IMR-90 (cell line): ENCODE measurements around the gene DCAF17. TPM values are rescaled to one million over a fixed set of nuclear protein-coding genes. Genes with fewer than 3 reads are reported as not detected.

Experiments used
- ATAC-seq: fragments of 200-7000 bp; cut with Tn5 transposase; 2 replicates; pipeline ENCODE4 v1.9.1; 2020; ENCODE audit warnings: low read depth, mild to moderate bottlenecking, moderate library complexity
- BruUV-seq: library from RNA; stranded (reverse); fragments of 400-500 nt; replicated peaks from 2 replicates; lab custom pipeline; 2021; lab: Mats Ljungman, UMichigan
- CTCF ChIA-PET: fragments of 300-600 bp; formaldehyde crosslinking; extraction: SDS; loops from one replicate; lab custom pipeline; 2021; ENCODE audit warnings: antibody characterized with exemption; lab: Yijun Ruan, JAX
- POLR2A ChIA-PET: fragments of 300-600 bp; sonication (Branson Sonifier 250); formaldehyde crosslinking; loops from one replicate; lab custom pipeline; 2022; ENCODE audit warnings: antibody characterized with exemption; ENCODE audit not compliant: unreplicated experiment; lab: Charles Lee
- DNase-seq: peaks from one replicate; pipeline ENCODE4 v3.0.0; 2013
- H2AFZ ChIP-seq: replicated peaks from 2 replicates; pipeline ENCODE3; 2013; ENCODE audit warnings: low read length, mild to moderate bottlenecking; ENCODE audit not compliant: poor library complexity
- H2AK5ac ChIP-seq: 2 replicates; pipeline ENCODE4 v1.6.1; 2013; ENCODE audit warnings: low read depth, low read length, inconsistent platforms
- H2AK9ac ChIP-seq: replicated peaks from 2 replicates; pipeline ENCODE3; 2013; ENCODE audit warnings: mild to moderate bottlenecking, low read depth, low read length, moderate library complexity; ENCODE audit not compliant: poor library complexity
- H2BK120ac ChIP-seq: 2 replicates; pipeline ENCODE4 v1.6.1; 2013; ENCODE audit warnings: low read depth, low read length, inconsistent platforms
- H2BK15ac ChIP-seq: 3 replicates; pipeline ENCODE4 v1.6.1; 2013; ENCODE audit warnings: low read depth, low read length, inconsistent platforms
- H2BK20ac ChIP-seq: 2 replicates; pipeline ENCODE4 v1.6.1; 2013; ENCODE audit warnings: low read depth, mild to moderate bottlenecking, inconsistent platforms, low read length, moderate library complexity
- H2BK5ac ChIP-seq: 2 replicates; pipeline ENCODE4 v1.6.1; 2013; ENCODE audit warnings: mild to moderate bottlenecking, low read depth, low read length, inconsistent platforms; ENCODE audit not compliant: poor library complexity, severe bottlenecking
- H3K14ac ChIP-seq: replicated peaks from 2 replicates; pipeline ENCODE4 v1.6.1; 2013; ENCODE audit warnings: low read depth, low read length, inconsistent platforms
- H3K18ac ChIP-seq: 2 replicates; pipeline ENCODE4 v1.6.1; 2013; ENCODE audit warnings: low read depth, low read length, control low read depth
- H3K23ac ChIP-seq: 2 replicates; pipeline ENCODE4 v1.6.1; 2013; ENCODE audit warnings: low read depth, low read length, inconsistent platforms
- H3K27ac ChIP-seq: 2 replicates; pipeline ENCODE4 v1.5.1; 2013; ENCODE audit warnings: mild to moderate bottlenecking, control low read depth, low read length; ENCODE audit not compliant: insufficient read depth
- H3K27me3 ChIP-seq: 2 replicates; pipeline ENCODE4 v1.6.1; 2013; ENCODE audit warnings: low read length; ENCODE audit not compliant: control insufficient read depth, insufficient read depth
- H3K36me3 ChIP-seq: 2 replicates; pipeline ENCODE4 v1.6.1; 2013; ENCODE audit warnings: low read length, mixed read lengths; ENCODE audit not compliant: control insufficient read depth, insufficient read depth
- H3K4ac ChIP-seq: 2 replicates; pipeline ENCODE4 v1.6.1; 2013; ENCODE audit warnings: low read depth, low read length, inconsistent platforms
- H3K4me1 ChIP-seq: 2 replicates; pipeline ENCODE4 v1.6.1; 2013; ENCODE audit warnings: low read length, mixed read lengths; ENCODE audit not compliant: control insufficient read depth, insufficient read depth
- H3K4me2 ChIP-seq: 2 replicates; pipeline ENCODE4 v1.6.1; 2013; ENCODE audit warnings: low read depth, mild to moderate bottlenecking, control low read depth, low read length, moderate library complexity
- H3K4me3 ChIP-seq: 2 replicates; pipeline ENCODE4 v1.5.1; 2013; ENCODE audit warnings: low read depth, mild to moderate bottlenecking, control low read depth, low read length, moderate library complexity; ENCODE audit not compliant: insufficient read depth
- H3K56ac ChIP-seq: 2 replicates; pipeline ENCODE4 v1.6.1; 2013; ENCODE audit warnings: low read length, inconsistent platforms; ENCODE audit not compliant: insufficient read depth; ENCODE audit errors: extremely low read depth
- H3K79me1 ChIP-seq, 2 experiments: 2 replicates each; pipeline ENCODE4 v1.6.1; 2013; ENCODE audit warnings: low read length in 2 of 2, inconsistent platforms in 1 of 2, low read depth in 1 of 2
- H3K9ac ChIP-seq: 2 replicates; pipeline ENCODE4 v1.6.1; 2013; ENCODE audit warnings: low read depth, low read length, control low read depth
- H3K9me1 ChIP-seq: 2 replicates; pipeline ENCODE4 v1.6.1; 2013; ENCODE audit warnings: low read length, inconsistent platforms; ENCODE audit not compliant: insufficient read depth
- H3K9me3 ChIP-seq: 2 replicates; pipeline ENCODE4 v1.6.1; 2013; ENCODE audit warnings: low read length; ENCODE audit not compliant: control insufficient read depth, insufficient read depth
- H4K20me1 ChIP-seq: 2 replicates; pipeline ENCODE4 v1.6.1; 2013; ENCODE audit warnings: low read length, inconsistent platforms; ENCODE audit not compliant: insufficient read depth
- H4K5ac ChIP-seq: 2 replicates; pipeline ENCODE4 v1.6.1; 2013; ENCODE audit warnings: mild to moderate bottlenecking, low read depth, low read length, control low read depth
- H4K8ac ChIP-seq, 2 experiments: 2 replicates each; pipeline ENCODE4 v1.6.1; 2013; ENCODE audit warnings: low read depth in 2 of 2, low read length in 2 of 2, control low read depth in 1 of 2, inconsistent platforms in 1 of 2
- H4K91ac ChIP-seq: 2 replicates; pipeline ENCODE4 v1.6.1; 2013; ENCODE audit warnings: low read depth, low read length, inconsistent platforms; ENCODE audit not compliant: insufficient read depth
- MAFK ChIP-seq: IDR thresholded peaks from 2 replicates; pipeline ENCODE4 v1.6.1; 2012; ENCODE audit warnings: low read depth, low read length, improper control_type of control experiment
- WGBS, 2 experiments: methylation state at CpG; one replicate each; pipeline versions ENCODE4 v1.1.5 to v1.1.7; 2013; ENCODE audit warnings: missing lambda C conversion rate in 2 of 2; ENCODE audit not compliant: insufficient read length in 1 of 2; ENCODE audit errors: extremely low coverage in 2 of 2; 5-methylcytosine and 5-hydroxymethylcytosine counted together
- dilution Hi-C: fragments of 300-500 bp; cut with HindIII; formaldehyde crosslinking; loops from one replicate; pipeline ENCODE4 v1.14.3; 2018; ENCODE audit warnings: low sequenced_read_pairs; ENCODE audit not compliant: unreplicated experiment
- in situ Hi-C: fragments of 300-500 bp; cut with MboI; formaldehyde crosslinking; loops from 3 replicates; pipeline ENCODE4 v1.14.3; 2019; ENCODE audit warnings: low sequenced_read_pairs, inconsistent platforms, mixed read lengths
- intact Hi-C: fragments of 100-400 bp; cut with micrococcal nuclease; formaldehyde crosslinking; loops from 2 replicates; pipeline ENCODE4 v1.10.0; 2022
- polyA plus RNA-seq, 3 experiments: library from polyadenylated mRNA; depleted of rRNA; stranded (reverse); fragments of >200 nt; gene quantifications; 2 replicates each; pipeline ENCODE4 v1.2.3, GENCODE V29; 2012; ENCODE audit warnings: low replicate concordance in 1 of 3
- total RNA-seq: library from RNA; depleted of rRNA; stranded (reverse); fragments of >200 nt; gene quantifications from 2 replicates; pipeline ENCODE4 v1.2.3, GENCODE V29; 2012
- TF ChIP-seq, protein P1 (sequence below): conservative IDR thresholded peaks from 2 replicates; pipeline ENCODE4 v1.5.1; 2012; ENCODE audit warnings: mild to moderate bottlenecking, low read depth, low read length, improper control_type of control experiment

Gene DCAF17
- total and polyA plus RNA-seq, 2 of the 4 experiments (the other 2 are of a cell fraction) = 6.7 to 13.1 TPM

DNA sequence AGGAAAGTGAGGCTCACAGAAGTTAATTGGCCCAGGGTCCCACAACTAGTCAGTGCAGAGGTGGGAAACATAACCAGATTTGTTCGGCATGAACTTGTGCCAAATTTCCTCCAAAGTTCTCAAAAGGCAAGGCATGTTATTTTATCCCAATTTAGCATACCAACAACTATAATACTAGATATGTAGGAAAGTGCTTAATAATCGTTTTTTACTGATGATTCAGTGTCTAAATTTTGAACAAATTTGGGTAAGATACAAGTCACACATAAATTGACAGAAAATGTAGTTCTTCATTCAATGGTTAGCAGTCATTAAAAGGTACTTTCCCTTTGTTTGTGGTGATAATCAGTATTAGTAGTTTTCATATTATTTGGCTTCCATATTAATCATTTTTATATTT lies 49.8 kb downstream of the DCAF17 start:
- Histone ChIP-seq H2BK5ac (no peak overlapping the region), H3K9me3 (no peaks in the 10 kb centered on the region), H3K4me3 (no peak overlapping the region), H3K56ac (no peak overlapping the region), H3K14ac (no peak overlapping the region), H3K9me1 (peaks cover 5% of the 10 kb centered on the region; the same call in 1 of the 2 replicates), H2AK5ac (no peak overlapping the region), H3K4ac (no peak overlapping the region), H2BK20ac (no peak overlapping the region), H4K91ac (no peak overlapping the region), H4K5ac (no peak overlapping the region), H3K18ac (no peak overlapping the region), H2BK120ac (no peak overlapping the region), H3K4me1 (peaks cover 2% of the 10 kb centered on the region), H3K4me2 (no peak overlapping the region), H3K36me3 (0 out of 2 replicates have a peak, but pooled peaks cover 1% of the 10 kb centered on the region), H2AFZ (no peak overlapping the region), H4K20me1 (no peaks in the 10 kb centered on the region), H3K9ac (no peak overlapping the region), H3K27me3 (no peaks in the 10 kb centered on the region), H3K27ac (no peak overlapping the region), H2BK15ac (no peak overlapping the region), H3K23ac (no peak overlapping the region), H4K8ac (no peak overlapping the region), H3K79me1 (no peaks in the 10 kb centered on the region; a peak in 1 of 4 replicates), H2AK9ac (no peak overlapping the region)
- DNase-seq (no peak), ATAC-seq (no peak)
- POLR2A ChIA-PET = no interaction called here
- intact Hi-C loops (no loop called here), in situ Hi-C loops (no loop called here), dilution Hi-C loops (no loop called here)
- TF ChIP-seq, protein P1, sequence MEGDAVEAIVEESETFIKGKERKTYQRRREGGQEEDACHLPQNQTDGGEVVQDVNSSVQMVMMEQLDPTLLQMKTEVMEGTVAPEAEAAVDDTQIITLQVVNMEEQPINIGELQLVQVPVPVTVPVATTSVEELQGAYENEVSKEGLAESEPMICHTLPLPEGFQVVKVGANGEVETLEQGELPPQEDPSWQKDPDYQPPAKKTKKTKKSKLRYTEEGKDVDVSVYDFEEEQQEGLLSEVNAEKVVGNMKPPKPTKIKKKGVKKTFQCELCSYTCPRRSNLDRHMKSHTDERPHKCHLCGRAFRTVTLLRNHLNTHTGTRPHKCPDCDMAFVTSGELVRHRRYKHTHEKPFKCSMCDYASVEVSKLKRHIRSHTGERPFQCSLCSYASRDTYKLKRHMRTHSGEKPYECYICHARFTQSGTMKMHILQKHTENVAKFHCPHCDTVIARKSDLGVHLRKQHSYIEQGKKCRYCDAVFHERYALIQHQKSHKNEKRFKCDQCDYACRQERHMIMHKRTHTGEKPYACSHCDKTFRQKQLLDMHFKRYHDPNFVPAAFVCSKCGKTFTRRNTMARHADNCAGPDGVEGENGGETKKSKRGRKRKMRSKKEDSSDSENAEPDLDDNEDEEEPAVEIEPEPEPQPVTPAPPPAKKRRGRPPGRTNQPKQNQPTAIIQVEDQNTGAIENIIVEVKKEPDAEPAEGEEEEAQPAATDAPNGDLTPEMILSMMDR = no peak
- peak; percentile 76 for TF ChIP-seq MAFK
- WGBS, 2 experiments = no CpG with 5 or more reads among the region's 2 CpGs
- CTCF ChIA-PET = no interaction called here
- no TSS peak for BruUV-seq
